Panc1 (cell line): ENCODE results near the gene FHIT.

Source experiments
- REST ChIP-seq, 2 experiments: IDR thresholded peaks; 2 replicates each; pipeline ENCODE4 v1.6.1; 2011 to 2012; ENCODE audit warnings: low read depth in 2 of 2, control low read depth in 1 of 2, low read length in 1 of 2, mild to moderate bottlenecking in 1 of 2, moderate library complexity in 1 of 2; ENCODE audit not compliant: insufficient read depth in 1 of 2
- TCF7L2 ChIP-seq: IDR thresholded peaks from 2 replicates; pipeline ENCODE4 v1.6.1; 2011; ENCODE audit warnings: mild to moderate bottlenecking, low read depth, low read length, inconsistent platforms
- TF ChIP-seq, protein P1 (sequence below): fragments of 450-650 bp; IDR thresholded peaks from 2 replicates; pipeline ENCODE4 v1.5.1; 2017; ENCODE audit warnings: mild to moderate bottlenecking

DNA sequence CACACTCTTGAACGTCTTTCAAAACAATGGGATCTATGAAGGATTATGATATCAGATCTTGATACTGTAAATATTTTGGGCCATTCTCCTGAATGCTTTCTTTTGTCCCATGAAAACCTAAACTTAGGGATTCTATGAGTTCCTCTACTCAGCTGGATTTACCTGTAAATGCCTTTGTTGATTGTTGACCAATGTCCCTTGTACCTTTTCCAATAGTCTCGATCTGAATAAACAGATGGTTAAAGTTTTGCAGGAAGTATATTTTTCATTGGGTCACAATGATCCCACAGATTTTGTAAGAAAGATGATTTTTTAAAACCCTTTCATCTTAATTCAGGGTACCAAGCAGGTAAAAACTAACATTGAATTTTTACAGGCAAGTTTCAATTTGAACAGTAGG lies 634.1 kb downstream of the FHIT start:
- TF ChIP-seq, protein P1, sequence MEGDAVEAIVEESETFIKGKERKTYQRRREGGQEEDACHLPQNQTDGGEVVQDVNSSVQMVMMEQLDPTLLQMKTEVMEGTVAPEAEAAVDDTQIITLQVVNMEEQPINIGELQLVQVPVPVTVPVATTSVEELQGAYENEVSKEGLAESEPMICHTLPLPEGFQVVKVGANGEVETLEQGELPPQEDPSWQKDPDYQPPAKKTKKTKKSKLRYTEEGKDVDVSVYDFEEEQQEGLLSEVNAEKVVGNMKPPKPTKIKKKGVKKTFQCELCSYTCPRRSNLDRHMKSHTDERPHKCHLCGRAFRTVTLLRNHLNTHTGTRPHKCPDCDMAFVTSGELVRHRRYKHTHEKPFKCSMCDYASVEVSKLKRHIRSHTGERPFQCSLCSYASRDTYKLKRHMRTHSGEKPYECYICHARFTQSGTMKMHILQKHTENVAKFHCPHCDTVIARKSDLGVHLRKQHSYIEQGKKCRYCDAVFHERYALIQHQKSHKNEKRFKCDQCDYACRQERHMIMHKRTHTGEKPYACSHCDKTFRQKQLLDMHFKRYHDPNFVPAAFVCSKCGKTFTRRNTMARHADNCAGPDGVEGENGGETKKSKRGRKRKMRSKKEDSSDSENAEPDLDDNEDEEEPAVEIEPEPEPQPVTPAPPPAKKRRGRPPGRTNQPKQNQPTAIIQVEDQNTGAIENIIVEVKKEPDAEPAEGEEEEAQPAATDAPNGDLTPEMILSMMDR, result no peak
- TF ChIP-seq REST (IDR thresholded peaks at IDR 0.05; ENCODE audit: insufficient read depth in 1 of 2, low read depth in 2 of 2, low read length in 1 of 2) (no peak), TCF7L2 (no peak)
